Posterior cingulate gyrus (tissue), 11 donors: ENCODE data around the gene GTSE1.

Experiments
- DNase-seq, 10 donors: peaks; one replicate each; pipeline versions ENCODE4 v3.0.0 to v3.0.0-alpha.2; 2020 to 2021; ENCODE audit warnings: mixed read lengths in 3 of 10
- intact Hi-C: fragments of 100-400 bp; cut with DNase I; formaldehyde crosslinking; loops from one replicate; pipeline ENCODE4 v1.15.1; 2023

The GTSE1 gene

GRCh38 chr22:46320166-46320710 lies 23.6 kb downstream of the GTSE1 start:
- intact Hi-C loops: no loop called here
- peak in 1 of 10 donors; percentile 52 for DNase-seq

- DNase-seq: peak in 1 of 10 donors; percentile 69
- intact Hi-C loops: no loop called here
Measured at GRCh38 chr22:46320716-46321386, 24.2 kb downstream of the GTSE1 start.

GRCh38 chr22:46322711-46323110 lies 26.0 kb downstream of the GTSE1 start:
- peak in 1 of 10 donors; percentile 80 for DNase-seq
- intact Hi-C loops: no loop called here

- peak in 1 of 10 donors; percentile 51 for DNase-seq
- intact Hi-C loops: no loop called here
Measured at GRCh38 chr22:46323162-46323561, 26.5 kb downstream of the GTSE1 start.

GRCh38 chr22:46326066-46326680 lies 29.5 kb downstream of the GTSE1 start:
- intact Hi-C loops: no loop called here
- DNase-seq: peak in 1 of 10 donors; percentile 66

GRCh38 chr22:46327691-46328465 lies 31.2 kb downstream of the GTSE1 start:
- intact Hi-C loops: no loop called here
- DNase-seq: peak in 2 of 10 donors; percentile 30 to 67

GRCh38 chr22:46328797-46329196 lies 32.1 kb downstream of the GTSE1 start:
- intact Hi-C loops: no loop called here
- peak in 3 of 10 donors; percentile 15 to 62 (median 56) for DNase-seq

GRCh38 chr22:46329616-46330015 lies 32.9 kb downstream of the GTSE1 start:
- intact Hi-C loops: loop anchor here (5.0 kb wide), 1 partner anchor 32 kb away; the partner anchor contains the start of gene GTSE1
- DNase-seq: peak in 3 of 10 donors; percentile 24 to 76 (median 55)

- DNase-seq: peak in 3 of 10 donors; percentile 30 to 55 (median 52)
- intact Hi-C loops: loop anchor here (5.0 kb wide), 1 partner anchor 33 kb away; the partner anchor contains the start of gene GTSE1
Measured at GRCh38 chr22:46330426-46330825, 33.8 kb downstream of the GTSE1 start.

GRCh38 chr22:46331496-46331895 lies 34.8 kb downstream of the GTSE1 start:
- intact Hi-C loops: loop anchor here (5.0 kb wide), 1 partner anchor 34 kb away; the partner anchor contains the start of gene GTSE1
- DNase-seq: peak in 3 of 10 donors; percentile 31 to 58 (median 42)

GRCh38 chr22:46335201-46336118 lies 38.8 kb downstream of the GTSE1 start, which contains the start of gene TRMU:
Gene TRMU, plus strand, starts transcription at chr22:46335714. Its CDS starts 51 bp downstream, at chr22:46335765.
- peak; percentile 72 to 98 (median 84) for DNase-seq
- intact Hi-C loops: no loop called here

- intact Hi-C loops: no loop called here
Measured at GRCh38 chr22:46336119-46337078, 39.7 kb downstream of the GTSE1 start.

GRCh38 chr22:46337870-46338269 lies 41.2 kb downstream of the GTSE1 start:
- DNase-seq: peak in 3 of 10 donors; percentile 25 to 50 (median 30)
- intact Hi-C loops: no loop called here

More at GRCh38 chr22:46336119-46337078, 39.7 kb downstream of the GTSE1 start:
- peak in 6 of 10 donors; percentile 38 to 90 (median 75) for DNase-seq

GRCh38 chr22:46338636-46339035 lies 42.0 kb downstream of the GTSE1 start:
- intact Hi-C loops: no loop called here
- peak in 3 of 10 donors; percentile 28 to 52 (median 44) for DNase-seq

- intact Hi-C loops: no loop called here
- peak in 3 of 10 donors; percentile 35 to 59 (median 35) for DNase-seq
Measured at GRCh38 chr22:46339956-46340355, 43.3 kb downstream of the GTSE1 start.

GRCh38 chr22:46340676-46341075 lies 44.0 kb downstream of the GTSE1 start:
- intact Hi-C loops: no loop called here
- DNase-seq: peak in 3 of 10 donors; percentile 22 to 51 (median 32)

- DNase-seq: peak in 3 of 10 donors; percentile 32 to 54 (median 49)
- intact Hi-C loops: no loop called here
Measured at GRCh38 chr22:46346680-46347405, 50.2 kb downstream of the GTSE1 start.
